MM.1S (cell line): ENCODE data around the gene FARS2.

Experiments used
- EZH2phosphoT487 ChIP-seq: fragments of 300-600 bp; sonication (generic); IDR thresholded peaks from 2 replicates; pipeline ENCODE4 v1.6.1; 2018; ENCODE audit warnings: antibody characterized with exemption, low read length
- TF ChIP-seq, protein P1 (sequence below): fragments of 300-600 bp; sonication (generic); IDR thresholded peaks from 2 replicates; pipeline ENCODE4 v1.5.1; 2016; ENCODE audit warnings: antibody characterized with exemption, low read length, mixed read lengths

DNA sequence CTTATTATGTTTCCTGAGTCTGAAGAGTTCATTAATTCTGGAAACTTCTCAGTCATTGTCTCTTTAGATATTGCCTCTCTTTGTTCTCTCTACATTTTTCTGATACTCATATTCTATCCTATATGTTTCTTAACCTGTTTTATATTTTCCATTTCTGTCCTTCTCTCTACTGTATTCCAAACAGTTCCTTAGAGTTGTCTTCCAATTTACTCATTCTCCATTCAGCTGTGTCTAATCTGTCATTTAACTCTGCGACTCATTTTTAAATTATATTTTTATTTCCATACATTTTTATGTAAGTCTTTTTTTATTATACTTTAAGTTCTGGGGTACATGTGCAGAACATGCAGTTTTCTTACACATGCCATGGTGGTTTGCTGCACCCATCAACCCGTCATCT lies 493.6 kb downstream of the FARS2 start:
- TF ChIP-seq, protein P1, sequence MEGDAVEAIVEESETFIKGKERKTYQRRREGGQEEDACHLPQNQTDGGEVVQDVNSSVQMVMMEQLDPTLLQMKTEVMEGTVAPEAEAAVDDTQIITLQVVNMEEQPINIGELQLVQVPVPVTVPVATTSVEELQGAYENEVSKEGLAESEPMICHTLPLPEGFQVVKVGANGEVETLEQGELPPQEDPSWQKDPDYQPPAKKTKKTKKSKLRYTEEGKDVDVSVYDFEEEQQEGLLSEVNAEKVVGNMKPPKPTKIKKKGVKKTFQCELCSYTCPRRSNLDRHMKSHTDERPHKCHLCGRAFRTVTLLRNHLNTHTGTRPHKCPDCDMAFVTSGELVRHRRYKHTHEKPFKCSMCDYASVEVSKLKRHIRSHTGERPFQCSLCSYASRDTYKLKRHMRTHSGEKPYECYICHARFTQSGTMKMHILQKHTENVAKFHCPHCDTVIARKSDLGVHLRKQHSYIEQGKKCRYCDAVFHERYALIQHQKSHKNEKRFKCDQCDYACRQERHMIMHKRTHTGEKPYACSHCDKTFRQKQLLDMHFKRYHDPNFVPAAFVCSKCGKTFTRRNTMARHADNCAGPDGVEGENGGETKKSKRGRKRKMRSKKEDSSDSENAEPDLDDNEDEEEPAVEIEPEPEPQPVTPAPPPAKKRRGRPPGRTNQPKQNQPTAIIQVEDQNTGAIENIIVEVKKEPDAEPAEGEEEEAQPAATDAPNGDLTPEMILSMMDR = no peak
- no peak for TF ChIP-seq EZH2phosphoT487
